SW 1271 (cell line): ENCODE measurements around the gene TIAM1.

Source experiments
- DNase-seq, 2 experiments: peaks; one replicate each; lab custom pipeline; 2025; lab: John Stamatoyannopoulos, UW

TIAM1 gene

GRCh38 chr21:31078216-31078615, 265.8 kb downstream of the TIAM1 start:
- DNase-seq, result no peak

DNA sequence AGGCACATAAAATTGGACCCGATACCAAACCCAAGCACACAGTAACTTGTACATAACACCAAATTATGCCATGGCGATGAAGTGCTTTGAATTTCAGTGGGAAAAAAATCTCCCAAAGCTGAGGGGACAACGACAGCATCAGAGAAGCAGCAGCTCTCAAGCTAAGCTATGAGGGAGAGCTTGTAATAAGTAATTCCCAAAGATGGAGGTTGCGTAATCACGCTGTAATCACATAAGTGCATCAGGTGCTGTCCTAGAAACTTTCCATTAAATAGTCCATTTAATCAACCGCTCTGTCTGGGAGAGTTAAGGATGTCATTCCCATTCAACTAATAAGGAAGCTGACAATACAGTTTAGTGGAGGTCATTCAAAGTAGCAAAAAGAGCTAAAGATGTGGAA, 268.2 kb downstream of the TIAM1 start:
- DNase-seq, result no peak

GRCh38 chr21:31072533-31072932, 271.5 kb downstream of the TIAM1 start:
- DNase-seq, result no peak
